Activated B cell treated with CpG ODN at 0.5 μM for 24 hours (primary cell): ENCODE data around the gene GDPGP1. TPM values are rescaled to one million over a fixed set of nuclear protein-coding genes. Genes with fewer than 3 reads are reported as not detected.

Experiments
- ATAC-seq: fragments of 200-7000 bp; cut with Tn5 transposase; one replicate; pipeline ENCODE4 v1.10.0; 2021; ENCODE audit warnings: low read depth, mild to moderate bottlenecking, moderate library complexity
- CTCF ChIA-PET: fragments of 350-600 bp; sonication (Branson Sonifier 250); formaldehyde crosslinking; loops from one replicate; lab custom pipeline; 2021; ENCODE audit warnings: antibody characterized with exemption; lab: Charles Lee
- POLR2A ChIA-PET: fragments of 350-600 bp; sonication (Branson Sonifier 250); formaldehyde crosslinking; loops from one replicate; lab custom pipeline; 2021; ENCODE audit warnings: antibody characterized with exemption; lab: Charles Lee
- DNase-seq: peaks from one replicate; pipeline ENCODE4 v3.0.0; 2022
- H3K27ac Mint-ChIP-seq: one replicate; pipeline ENCODE4 v1.8.0; 2020; ENCODE audit warnings: mixed read lengths
- H3K27me3 Mint-ChIP-seq: one replicate; pipeline ENCODE4 v1.8.0; 2021; ENCODE audit warnings: mixed read lengths
- H3K36me3 Mint-ChIP-seq: one replicate; pipeline ENCODE4 v1.8.0; 2021; ENCODE audit warnings: low read depth, mixed read lengths
- H3K4me1 Mint-ChIP-seq: one replicate; pipeline ENCODE4 v1.8.0; 2021; ENCODE audit warnings: mixed read lengths
- H3K4me3 Mint-ChIP-seq: one replicate; pipeline ENCODE4 v1.8.0; 2020; ENCODE audit warnings: mild to moderate bottlenecking, mixed read lengths
- H3K9me3 Mint-ChIP-seq: one replicate; pipeline ENCODE4 v1.8.0; 2020; ENCODE audit warnings: mixed read lengths
- intact Hi-C: fragments of 100-400 bp; cut with micrococcal nuclease; formaldehyde crosslinking; loops from one replicate; pipeline ENCODE4 v1.15.1; 2024
- total RNA-seq: library from RNA; stranded (reverse); gene quantifications from 2 replicates; pipeline ENCODE4 v1.2.3, GENCODE V29; 2022
- TF ChIP-seq, protein P1 (sequence below): fragments of 200-600 bp; IDR thresholded peaks from one replicate; pipeline ENCODE4 v1.8.0; 2022; ENCODE audit warnings: antibody characterized with exemption, mild to moderate bottlenecking

GDPGP1 gene
- total RNA-seq, 1 donor from 2014 or later: 6.2 TPM

DNA sequence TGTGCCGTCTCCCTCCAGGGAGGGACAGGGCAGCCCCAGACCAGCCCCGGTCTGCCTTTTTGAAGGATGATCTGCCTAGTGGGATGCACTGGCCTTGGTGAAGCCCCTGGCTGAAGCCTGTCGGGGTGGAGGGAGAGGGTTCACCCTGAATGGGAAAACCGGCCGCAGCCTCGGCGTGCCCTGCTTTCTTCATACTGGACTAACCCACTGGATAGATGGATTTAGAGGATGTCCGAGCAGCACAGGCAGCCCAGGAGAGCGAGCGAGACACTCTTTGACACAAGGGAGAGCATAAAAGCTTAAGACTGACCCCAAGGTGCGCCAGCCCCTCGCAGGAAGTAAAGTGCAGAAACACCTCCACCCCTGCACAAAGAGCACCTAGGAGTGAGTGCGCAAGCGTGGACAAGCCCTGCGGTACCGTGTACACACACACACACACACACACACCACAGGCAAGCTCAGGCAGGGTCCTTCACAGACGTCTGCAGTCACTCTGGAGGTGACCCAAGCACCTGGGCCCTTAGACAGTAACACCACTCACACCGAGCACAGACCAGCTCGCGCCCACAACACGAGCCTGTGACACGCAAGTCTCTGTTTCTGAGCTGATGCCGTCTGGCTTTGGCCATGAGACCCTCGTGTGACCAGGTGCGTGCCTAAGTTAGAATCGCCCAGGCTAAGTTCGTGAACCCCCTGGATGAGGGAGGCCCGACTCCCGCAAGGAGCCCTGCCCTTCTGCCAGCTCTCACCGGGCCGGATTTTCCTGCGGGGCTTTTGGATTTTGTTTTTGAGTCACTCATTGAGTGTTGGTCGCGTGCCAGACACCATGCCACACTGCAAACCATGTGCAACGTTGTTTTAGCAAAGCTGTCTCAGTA, 21.5 kb upstream of the GDPGP1 start:
- intact Hi-C loops: no loop called here
- TF ChIP-seq, protein P1, sequence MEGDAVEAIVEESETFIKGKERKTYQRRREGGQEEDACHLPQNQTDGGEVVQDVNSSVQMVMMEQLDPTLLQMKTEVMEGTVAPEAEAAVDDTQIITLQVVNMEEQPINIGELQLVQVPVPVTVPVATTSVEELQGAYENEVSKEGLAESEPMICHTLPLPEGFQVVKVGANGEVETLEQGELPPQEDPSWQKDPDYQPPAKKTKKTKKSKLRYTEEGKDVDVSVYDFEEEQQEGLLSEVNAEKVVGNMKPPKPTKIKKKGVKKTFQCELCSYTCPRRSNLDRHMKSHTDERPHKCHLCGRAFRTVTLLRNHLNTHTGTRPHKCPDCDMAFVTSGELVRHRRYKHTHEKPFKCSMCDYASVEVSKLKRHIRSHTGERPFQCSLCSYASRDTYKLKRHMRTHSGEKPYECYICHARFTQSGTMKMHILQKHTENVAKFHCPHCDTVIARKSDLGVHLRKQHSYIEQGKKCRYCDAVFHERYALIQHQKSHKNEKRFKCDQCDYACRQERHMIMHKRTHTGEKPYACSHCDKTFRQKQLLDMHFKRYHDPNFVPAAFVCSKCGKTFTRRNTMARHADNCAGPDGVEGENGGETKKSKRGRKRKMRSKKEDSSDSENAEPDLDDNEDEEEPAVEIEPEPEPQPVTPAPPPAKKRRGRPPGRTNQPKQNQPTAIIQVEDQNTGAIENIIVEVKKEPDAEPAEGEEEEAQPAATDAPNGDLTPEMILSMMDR: no peak
- no peaks in the 10 kb centered on the region for H3K9me3 Mint-ChIP-seq
- no peaks in the 10 kb centered on the region for H3K27me3 Mint-ChIP-seq
- CTCF ChIA-PET: interaction anchor here (0.8 to 1.2 kb wide), 2 partner anchors 9 to 23 kb away, joined by 3 to 5 read pairs; no protein-coding TSS in a partner anchor
- DNase-seq (no peak), ATAC-seq (no peak)
- H3K27ac Mint-ChIP-seq: peak overlapping the region; percentile 95
- H3K4me1 Mint-ChIP-seq: peaks cover 95% of the 10 kb centered on the region
- peak overlapping the region; percentile 47 for H3K4me3 Mint-ChIP-seq
- peaks cover 40% of the 10 kb centered on the region for H3K36me3 Mint-ChIP-seq
- POLR2A ChIA-PET: interaction anchor here (1.5 to 7.3 kb wide), 5 partner anchors 10 to 50 kb away, joined by 5 to 144 read pairs (median 44); partner anchors contain the start of genes CIB1, GDPGP1 and SEMA4B

DNA sequence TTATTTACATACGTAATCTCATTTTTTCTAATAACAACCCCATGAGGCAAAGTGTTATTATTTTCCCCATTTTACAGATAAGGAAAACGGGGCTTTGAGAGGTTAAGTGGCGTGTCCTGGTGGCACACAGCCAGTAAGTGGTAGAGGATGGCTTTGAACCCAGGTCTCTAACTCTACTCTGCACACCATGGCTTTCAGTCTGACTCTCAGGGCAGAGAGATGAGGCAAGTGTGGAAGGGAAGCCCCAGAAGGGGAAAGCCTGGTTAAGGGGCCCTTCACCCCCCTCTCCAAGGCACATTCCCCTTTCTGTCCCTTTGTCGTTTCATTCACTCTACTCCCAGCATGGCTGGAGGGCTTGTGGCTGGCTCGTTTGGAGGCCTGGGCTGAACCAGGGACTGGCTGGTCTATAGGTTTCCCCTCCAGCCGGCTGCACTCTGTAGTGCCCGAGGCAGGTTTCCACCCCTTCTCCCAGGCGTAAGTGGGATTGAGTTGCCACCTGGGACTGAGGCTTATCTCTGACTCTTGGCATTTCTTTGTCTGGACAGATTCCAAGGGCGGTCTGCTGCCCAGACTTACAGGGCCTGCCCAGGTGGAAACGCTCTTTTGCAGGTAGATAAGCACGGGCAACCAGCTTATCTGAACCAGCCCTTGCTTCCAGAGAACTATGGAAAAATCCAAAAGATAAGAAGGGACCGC, 20.7 kb upstream of the GDPGP1 start:
- peaks cover 97% of the 10 kb centered on the region for H3K4me1 Mint-ChIP-seq
- H3K9me3 Mint-ChIP-seq: no peaks in the 10 kb centered on the region
- TF ChIP-seq, protein P1: no peak
- ChIA-PET CTCF (interaction anchor here (1.0 to 9.9 kb wide), 4 partner anchors 10 to 36 kb away, joined by 3 to 130 read pairs (median 6); no protein-coding TSS in a partner anchor), POLR2A (interaction anchor here (0.6 to 7.3 kb wide), 8 partner anchors 9 to 139 kb away, joined by 5 to 144 read pairs (median 20); partner anchors contain the start of genes CIB1, GDPGP1 and SEMA4B)
- intact Hi-C loops: no loop called here
- H3K27me3 Mint-ChIP-seq: no peaks in the 10 kb centered on the region
- DNase-seq (no peak), ATAC-seq (peak; percentile 3)
- H3K36me3 Mint-ChIP-seq: peaks cover 45% of the 10 kb centered on the region
- H3K4me3 Mint-ChIP-seq: peak overlapping the region; percentile 71
- H3K27ac Mint-ChIP-seq: peak overlapping the region; percentile 95

DNA sequence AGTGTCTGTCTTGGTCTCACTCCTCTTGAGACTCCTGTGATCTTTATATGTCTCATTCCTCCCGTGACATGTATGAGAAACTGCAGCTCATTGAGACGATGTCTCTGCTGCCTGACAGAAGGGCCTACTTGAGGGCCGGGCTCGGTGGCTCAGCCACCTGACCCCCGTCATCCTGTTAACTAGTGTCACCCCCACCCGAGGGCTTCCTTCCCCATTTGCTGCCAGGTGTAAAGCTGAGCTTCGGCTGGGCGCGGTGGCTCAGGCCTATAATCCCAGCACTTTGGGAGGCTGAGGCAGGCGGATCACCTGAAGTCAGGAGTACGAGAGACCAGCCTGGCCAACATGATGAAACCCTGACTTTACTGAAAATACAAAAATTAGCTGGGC, 20.2 kb upstream of the GDPGP1 start:
- H3K9me3 Mint-ChIP-seq: no peaks in the 10 kb centered on the region
- CTCF ChIA-PET: interaction anchor here (0.6 to 9.9 kb wide), 6 partner anchors 11 to 65 kb away, joined by 3 to 130 read pairs (median 4); partner anchors contain the start of gene SEMA4B
- H3K36me3 Mint-ChIP-seq: peaks cover 45% of the 10 kb centered on the region
- POLR2A ChIA-PET: interaction anchor here (0.6 to 7.3 kb wide), 8 partner anchors 9 to 139 kb away, joined by 5 to 144 read pairs (median 20); partner anchors contain the start of genes CIB1, GDPGP1 and SEMA4B
- peak overlapping the region; percentile 71 for H3K4me3 Mint-ChIP-seq
- no peak for DNase-seq
- TF ChIP-seq, protein P1: no peak
- peak; percentile 72 for ATAC-seq
- intact Hi-C loops: loop anchor here (1.0 kb wide), 3 partner anchors 13 to 23 kb away; partner anchors contain the start of gene SEMA4B
- H3K27ac Mint-ChIP-seq: peak overlapping the region; percentile 95
- no peaks in the 10 kb centered on the region for H3K27me3 Mint-ChIP-seq
- H3K4me1 Mint-ChIP-seq: peaks cover 97% of the 10 kb centered on the region

DNA sequence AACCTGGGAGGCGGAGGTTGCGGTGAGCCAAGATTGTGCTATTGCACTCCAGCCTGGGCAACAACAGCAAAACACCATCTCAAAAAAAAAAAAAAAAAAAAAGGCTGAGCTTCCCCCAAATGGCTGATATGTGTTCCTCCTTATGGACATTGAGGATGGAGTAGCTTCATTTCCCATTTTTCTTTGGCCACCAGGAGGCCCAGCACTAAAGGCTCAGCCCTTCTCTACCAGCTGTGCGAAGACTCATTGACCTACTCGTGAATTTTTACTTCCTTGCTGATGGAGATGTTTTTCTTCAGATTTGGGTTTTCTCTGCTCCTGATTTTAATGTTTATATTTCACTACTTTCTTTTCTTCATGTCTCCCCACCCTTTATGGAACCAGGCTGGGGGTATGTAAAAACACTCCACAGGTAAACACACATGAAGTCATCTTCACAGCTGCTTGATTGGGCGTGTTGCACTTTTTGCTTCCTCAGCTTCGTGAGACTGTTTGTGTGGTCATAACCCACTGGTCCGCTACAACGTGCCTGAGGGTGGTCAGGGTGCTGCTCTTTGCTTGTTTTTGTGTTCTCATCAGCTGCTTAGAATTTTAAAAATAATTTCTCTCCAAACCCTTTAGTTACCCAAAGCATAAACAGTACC, 19.3 kb upstream of the GDPGP1 start:
- Mint-ChIP-seq H3K9me3 (no peaks in the 10 kb centered on the region), H3K4me3 (peak overlapping the region; percentile 59), H3K27me3 (no peaks in the 10 kb centered on the region), H3K36me3 (peaks cover 46% of the 10 kb centered on the region), H3K27ac (peak overlapping the region; percentile 95), H3K4me1 (peaks cover 97% of the 10 kb centered on the region)
- CTCF ChIA-PET: interaction anchor here (0.6 to 9.9 kb wide), 10 partner anchors 11 to 71 kb away, joined by 3 to 130 read pairs (median 5); partner anchors contain the start of genes CIB1 and SEMA4B
- intact Hi-C loops: loop anchor here (1.0 kb wide), 3 partner anchors 13 to 23 kb away; partner anchors contain the start of gene SEMA4B
- ATAC-seq (peak; percentile 29), DNase-seq (no peak)
- TF ChIP-seq, protein P1: no peak
- POLR2A ChIA-PET: interaction anchor here (0.6 to 7.3 kb wide), 12 partner anchors 13 to 389 kb away, joined by 3 to 144 read pairs (median 6); partner anchors contain the start of genes CIB1, GDPGP1 and SEMA4B
